H9 (cell line): ENCODE results near the gene GPR42. TPM values are rescaled to one million over a fixed set of nuclear protein-coding genes. Genes with fewer than 3 reads are reported as not detected.

Experiments
- DNase-seq: peaks from one replicate; pipeline ENCODE4 v3.0.0-alpha.2; 2017
- H2AFZ ChIP-seq: one replicate; pipeline ENCODE4 v1.6.1; 2013; ENCODE audit warnings: mild to moderate bottlenecking, low read length, control low read depth, moderate library complexity
- H2AK5ac ChIP-seq: 2 replicates; pipeline ENCODE4 v1.6.1; 2013; ENCODE audit warnings: low read length, control low read depth, mixed read lengths; ENCODE audit not compliant: insufficient read length
- H2BK120ac ChIP-seq: one replicate; pipeline ENCODE4 v1.6.1; 2013; ENCODE audit warnings: low read depth, mild to moderate bottlenecking, low read length, control low read depth, inconsistent platforms; ENCODE audit not compliant: poor library complexity, severe bottlenecking
- H2BK12ac ChIP-seq: 2 replicates; pipeline ENCODE4 v1.6.1; 2013; ENCODE audit warnings: low read length, control low read depth, mixed read lengths, low read depth; ENCODE audit not compliant: insufficient read length
- H2BK15ac ChIP-seq: 2 replicates; pipeline ENCODE4 v1.6.1; 2013; ENCODE audit warnings: low read depth, low read length, control low read depth
- H2BK20ac ChIP-seq: one replicate; pipeline ENCODE4 v1.6.1; 2013; ENCODE audit warnings: low read depth, mild to moderate bottlenecking, low read length, control low read depth, inconsistent platforms; ENCODE audit not compliant: poor library complexity, severe bottlenecking
- H2BK5ac ChIP-seq: 2 replicates; pipeline ENCODE4 v1.6.1; 2013; ENCODE audit warnings: low read length, control low read depth, mixed read lengths; ENCODE audit not compliant: insufficient read length
- H3K14ac ChIP-seq: 2 replicates; pipeline ENCODE4 v1.6.1; 2013; ENCODE audit warnings: low read length, control low read depth; ENCODE audit not compliant: insufficient read depth
- H3K18ac ChIP-seq: 2 replicates; pipeline ENCODE4 v1.6.1; 2013; ENCODE audit warnings: low read depth, mild to moderate bottlenecking, mixed read lengths, low read length, control low read depth; ENCODE audit not compliant: insufficient read length
- H3K23ac ChIP-seq: 2 replicates; pipeline ENCODE4 v1.6.1; 2013; ENCODE audit warnings: low read length, control low read depth, mixed read lengths, low read depth; ENCODE audit not compliant: insufficient read length
- H3K23me2 ChIP-seq: 2 replicates; pipeline ENCODE4 v1.6.1; 2013; ENCODE audit warnings: low read depth, mild to moderate bottlenecking, mixed read lengths, low read length, control low read depth; ENCODE audit not compliant: insufficient read length, poor library complexity, severe bottlenecking
- H3K27ac ChIP-seq: 2 replicates; pipeline ENCODE4 v1.5.1; 2013; ENCODE audit warnings: low read length, control low read depth, mixed read lengths, low read depth; ENCODE audit not compliant: insufficient read length
- H3K27me3 ChIP-seq: 2 replicates; pipeline ENCODE4 v1.6.1; 2013; ENCODE audit warnings: low read length, control low read depth, inconsistent platforms; ENCODE audit not compliant: insufficient read depth
- H3K4ac ChIP-seq: 2 replicates; pipeline ENCODE4 v1.6.1; 2013; ENCODE audit warnings: low read depth, mild to moderate bottlenecking, control low read depth, inconsistent platforms, low read length, moderate library complexity
- H3K4me1 ChIP-seq: 2 replicates; pipeline ENCODE4 v1.6.1; 2013; ENCODE audit warnings: low read length, control low read depth, inconsistent platforms; ENCODE audit not compliant: insufficient read depth
- H3K4me2 ChIP-seq: 2 replicates; pipeline ENCODE4 v1.6.1; 2013; ENCODE audit warnings: low read length, control low read depth, mixed read lengths; ENCODE audit not compliant: insufficient read length, insufficient read depth
- H3K56ac ChIP-seq: 2 replicates; pipeline ENCODE4 v1.6.1; 2013; ENCODE audit warnings: low read depth, mild to moderate bottlenecking, mixed read lengths, low read length, control low read depth; ENCODE audit not compliant: insufficient read length
- H3K79me1 ChIP-seq: 2 replicates; pipeline ENCODE4 v1.6.1; 2013; ENCODE audit warnings: low read depth, mild to moderate bottlenecking, moderate library complexity, low read length, control low read depth, inconsistent platforms; ENCODE audit not compliant: insufficient read depth, poor library complexity, severe bottlenecking
- H3K79me2 ChIP-seq: 2 replicates; pipeline ENCODE4 v1.6.1; 2013; ENCODE audit warnings: low read length, control low read depth, inconsistent platforms; ENCODE audit not compliant: insufficient read depth
- H3K9ac ChIP-seq: 2 replicates; pipeline ENCODE4 v1.6.1; 2013; ENCODE audit warnings: low read length, control low read depth, mixed read lengths; ENCODE audit not compliant: insufficient read length; ENCODE audit errors: extremely low read depth
- H3K9me3 ChIP-seq: one replicate; pipeline ENCODE4 v1.6.1; 2013; ENCODE audit warnings: low read depth, low read length, inconsistent platforms; ENCODE audit not compliant: control insufficient read depth
- H3T11ph ChIP-seq: one replicate; pipeline ENCODE4 v1.6.1; 2013; ENCODE audit warnings: mild to moderate bottlenecking, low read length, control low read depth, inconsistent platforms
- H4K20me1 ChIP-seq: one replicate; pipeline ENCODE4 v1.6.1; 2013; ENCODE audit not compliant: control insufficient read depth, insufficient read length, insufficient read depth
- H4K5ac ChIP-seq: 2 replicates; pipeline ENCODE4 v1.6.1; 2013; ENCODE audit warnings: low read depth, mild to moderate bottlenecking, mixed read lengths, low read length, control low read depth; ENCODE audit not compliant: insufficient read length
- H4K8ac ChIP-seq: replicated peaks from 2 replicates; pipeline ENCODE4 v1.6.1; 2013; ENCODE audit warnings: low read length, control low read depth, mixed read lengths, low read depth; ENCODE audit not compliant: insufficient read length
- H4K91ac ChIP-seq: 2 replicates; pipeline ENCODE4 v1.6.1; 2013; ENCODE audit warnings: low read depth, mild to moderate bottlenecking, moderate library complexity, mixed read lengths, low read length, control low read depth; ENCODE audit not compliant: insufficient read length
- H3K27ac Mint-ChIP-seq, 3 experiments: 2 replicates in 2 of 3; 3 replicates in 1 of 3; pipeline ENCODE4 v1.8.0; 2020 to 2021; ENCODE audit warnings: mixed read lengths in 3 of 3, mild to moderate bottlenecking in 1 of 3, moderate library complexity in 1 of 3
- H3K27me3 Mint-ChIP-seq: 2 replicates; pipeline ENCODE4 v1.8.0; 2021; ENCODE audit warnings: low read depth, mild to moderate bottlenecking, moderate library complexity, mixed read lengths
- H3K36me3 Mint-ChIP-seq, 3 experiments: 2 replicates in 2 of 3; 3 replicates in 1 of 3; pipeline ENCODE4 v1.8.0; 2020 to 2021; ENCODE audit warnings: low read depth in 3 of 3, mixed read lengths in 3 of 3; ENCODE audit not compliant: insufficient read depth in 1 of 3
- H3K4me1 Mint-ChIP-seq, 2 experiments: 2 replicates each; pipeline ENCODE4 v1.8.0; 2020; ENCODE audit warnings: mixed read lengths in 2 of 2
- H3K4me3 Mint-ChIP-seq, 2 experiments: 2 replicates in 1 of 2; 3 replicates in 1 of 2; pipeline ENCODE4 v1.8.0; 2020 to 2021; ENCODE audit warnings: mild to moderate bottlenecking in 2 of 2, mixed read lengths in 2 of 2, moderate library complexity in 1 of 2
- H3K9me3 Mint-ChIP-seq, 2 experiments: 2 replicates in 1 of 2; 3 replicates in 1 of 2; pipeline ENCODE4 v1.8.0; 2020; ENCODE audit warnings: mild to moderate bottlenecking in 2 of 2, mixed read lengths in 2 of 2, moderate library complexity in 1 of 2
- CTCF ChIP-seq: fragments of 200-600 bp; sonication (generic); conservative IDR thresholded peaks from 3 replicates; pipeline ENCODE4 v1.8.0; 2021; ENCODE audit warnings: antibody characterized with exemption, mild to moderate bottlenecking
- WGBS: extraction: QIAGEN DNeasy Blood & Tissue Kit; methylation state at CpG from one replicate; pipeline ENCODE4 v1.1.7; 2013; ENCODE audit warnings: missing lambda C conversion rate, low lambda C conversion rate, mixed read lengths; ENCODE audit not compliant: insufficient read length; ENCODE audit errors: extremely low coverage; 5-methylcytosine and 5-hydroxymethylcytosine counted together
- total RNA-seq: library from RNA; stranded (reverse); gene quantifications from 2 replicates; pipeline ENCODE4 v1.2.1, GENCODE V29; 2021

The GPR42 gene
- total RNA-seq, 1 experiment from 2014 or later, result not detected

GRCh38 chr19:35363711-35364425, 7.0 kb upstream of the GPR42 start:
- Histone ChIP-seq H2BK20ac (no peak overlapping the region), H3K79me1 (no peaks in the 10 kb centered on the region), H3K4me2 (no peak overlapping the region), H4K91ac (no peak overlapping the region), H3K27me3 (no peaks in the 10 kb centered on the region), H2BK15ac (no peak overlapping the region), H3K4ac (no peak overlapping the region), H3K4me1 (no peaks in the 10 kb centered on the region), H2BK120ac (no peak overlapping the region), H3T11ph (no peak overlapping the region), H3K27ac (no peak overlapping the region), H4K20me1 (no peaks in the 10 kb centered on the region), H3K14ac (no peak overlapping the region), H2AFZ (no peak overlapping the region), H2BK5ac (no peak overlapping the region), H3K9me3 (no peaks in the 10 kb centered on the region), H3K79me2 (no peaks in the 10 kb centered on the region), H3K23ac (no peak overlapping the region), H3K56ac (no peak overlapping the region), H4K5ac (no peak overlapping the region), H2BK12ac (no peak overlapping the region), H4K8ac (no peak overlapping the region), H2AK5ac (no peak overlapping the region), H3K23me2 (no peaks in the 10 kb centered on the region), H3K18ac (no peak overlapping the region), H3K9ac (no peak overlapping the region)
- TF ChIP-seq CTCF, result no peak
- Mint-ChIP-seq H3K4me1 (no peaks in the 10 kb centered on the region), H3K27me3 (peaks cover 15% of the 10 kb centered on the region), H3K27ac (no peak overlapping the region; a peak in 1 of 7 replicates), H3K4me3 (no peak overlapping the region), H3K36me3 (no peaks in the 10 kb centered on the region), H3K9me3 (no peaks in the 10 kb centered on the region)
- DNase-seq, result no peak
- no CpG with 5 or more reads among the region's 19 CpGs for WGBS
